Neural cell (in vitro differentiated cells): ENCODE data around the gene SWI5. TPM values are rescaled to one million over a fixed set of nuclear protein-coding genes. Genes with fewer than 3 reads are reported as not detected.
A peak's percentile ranks its signal among the peaks of the same experiment; 100 is the strongest.

Source experiments
- H2AFZ ChIP-seq: fragments of 200-600, 300-800 bp; sonication (generic), shearing (Covaris generic); 2 replicates; pipeline ENCODE4 v1.6.0; 2014; ENCODE audit warnings: low read depth, mild to moderate bottlenecking, antibody characterized with exemption, low read length, moderate library complexity
- H3F3A ChIP-seq: fragments of 200-600 bp; shearing (Covaris generic); 2 replicates; pipeline ENCODE4 v1.6.1; 2016; ENCODE audit warnings: mild to moderate bottlenecking, moderate library complexity, mixed read lengths, antibody characterized with exemption, low read length; ENCODE audit not compliant: insufficient read depth, poor library complexity, severe bottlenecking
- H3K27ac ChIP-seq: fragments of 200-600, 300-800 bp; sonication (generic), shearing (Covaris generic); 2 replicates; pipeline ENCODE4 v1.5.1; 2014; ENCODE audit warnings: mild to moderate bottlenecking, low read length, moderate library complexity
- H3K27me3 ChIP-seq: fragments of 300-800, 200-600 bp; sonication (generic), shearing (Covaris generic); 2 replicates; pipeline ENCODE4 v1.6.0; 2014; ENCODE audit warnings: mild to moderate bottlenecking, low read depth, low read length, moderate library complexity; ENCODE audit not compliant: insufficient read depth
- H3K36me3 ChIP-seq: fragments of 300-800, 200-600 bp; sonication (generic), shearing (Covaris generic); 2 replicates; pipeline ENCODE4 v1.5.1; 2014; ENCODE audit warnings: mild to moderate bottlenecking, antibody characterized with exemption, low read length, moderate library complexity; ENCODE audit not compliant: insufficient read depth
- H3K4me2 ChIP-seq: fragments of 300-800, 200-600 bp; sonication (generic), shearing (Covaris generic); 2 replicates; pipeline ENCODE4 v1.6.0; 2014; ENCODE audit warnings: mild to moderate bottlenecking, low read length
- H3K4me3 ChIP-seq: fragments of 300-800, 200-600 bp; sonication (generic), shearing (Covaris generic); 2 replicates; pipeline ENCODE4 v1.5.1; 2014; ENCODE audit warnings: mild to moderate bottlenecking, low read length, moderate library complexity
- H3K79me2 ChIP-seq: fragments of 200-600 bp; shearing (Covaris generic); replicated peaks from 2 replicates; pipeline ENCODE4 v1.6.0; 2014; ENCODE audit warnings: mild to moderate bottlenecking, low read length, moderate library complexity; ENCODE audit not compliant: insufficient read depth
- H3K9ac ChIP-seq: fragments of 300-800, 200-600 bp; sonication (generic), shearing (Covaris generic); 2 replicates; pipeline ENCODE4 v1.6.1; 2016; ENCODE audit warnings: mild to moderate bottlenecking, low read length, mixed read lengths
- H3K9me2 ChIP-seq: fragments of 200-600 bp; shearing (Covaris generic); 2 replicates; pipeline ENCODE4 v1.6.1; 2016; ENCODE audit warnings: mild to moderate bottlenecking, low read length, mixed read lengths; ENCODE audit not compliant: insufficient read depth
- H3K9me3 ChIP-seq: fragments of 200-600, 300-800 bp; sonication (generic), shearing (Covaris generic); 2 replicates; pipeline ENCODE4 v1.6.1; 2016; ENCODE audit warnings: mild to moderate bottlenecking, mixed run types, low read length, moderate library complexity, mixed read lengths
- H4K20me1 ChIP-seq: fragments of 200-600 bp; shearing (Covaris generic); 2 replicates; pipeline ENCODE4 v1.6.1; 2016; ENCODE audit warnings: mild to moderate bottlenecking, mixed run types; ENCODE audit not compliant: insufficient read depth
- EP300 ChIP-seq: fragments of 450-650 bp; conservative IDR thresholded peaks from 2 replicates; pipeline ENCODE4 v1.6.1; 2014; ENCODE audit warnings: antibody characterized with exemption, mild to moderate bottlenecking, moderate library complexity; ENCODE audit not compliant: poor library complexity, severe bottlenecking
- EZH2 ChIP-seq: fragments of 200-600, 300-800 bp; shearing (Covaris generic), sonication (generic); IDR thresholded peaks from 2 replicates; pipeline ENCODE4 v1.6.1; 2014; ENCODE audit warnings: antibody characterized with exemption, low read length, borderline replicate concordance, mild to moderate bottlenecking; ENCODE audit not compliant: insufficient read depth, poor library complexity, severe bottlenecking
- POLR2AphosphoS5 ChIP-seq: IDR thresholded peaks from 2 replicates; pipeline ENCODE4 v1.6.1; 2012
- RAD21 ChIP-seq: fragments of 450-650 bp; conservative IDR thresholded peaks from 2 replicates; pipeline ENCODE4 v1.6.1; 2014; ENCODE audit warnings: antibody characterized with exemption, mild to moderate bottlenecking, moderate library complexity
- SMC3 ChIP-seq: fragments of 450-650 bp; conservative IDR thresholded peaks from 2 replicates; pipeline ENCODE4 v1.6.1; 2014; ENCODE audit warnings: antibody characterized with exemption, mild to moderate bottlenecking, moderate library complexity; ENCODE audit not compliant: poor library complexity
- TAF1 ChIP-seq: IDR thresholded peaks from 2 replicates; pipeline ENCODE4 v1.6.1; 2012; ENCODE audit warnings: low read depth
- polyA plus RNA-seq: library from polyadenylated mRNA; depleted of rRNA; stranded (reverse); fragments of >200 nt; gene quantifications from 2 replicates; pipeline ENCODE4 v1.2.3, GENCODE V29; 2014
- TF ChIP-seq, protein P1 (sequence below): IDR thresholded peaks from 2 replicates; pipeline ENCODE4 v1.6.1; 2012; ENCODE audit warnings: borderline replicate concordance
- TF ChIP-seq, protein P2 (sequence below): fragments of 450-650 bp; IDR thresholded peaks from 2 replicates; pipeline ENCODE4 v1.5.1; 2014; ENCODE audit warnings: antibody characterized with exemption, mild to moderate bottlenecking, moderate library complexity; ENCODE audit not compliant: poor library complexity, severe bottlenecking

The SWI5 gene
- polyA plus RNA-seq, 1 donor from 2014 or later, result 67.1 TPM

DNA sequence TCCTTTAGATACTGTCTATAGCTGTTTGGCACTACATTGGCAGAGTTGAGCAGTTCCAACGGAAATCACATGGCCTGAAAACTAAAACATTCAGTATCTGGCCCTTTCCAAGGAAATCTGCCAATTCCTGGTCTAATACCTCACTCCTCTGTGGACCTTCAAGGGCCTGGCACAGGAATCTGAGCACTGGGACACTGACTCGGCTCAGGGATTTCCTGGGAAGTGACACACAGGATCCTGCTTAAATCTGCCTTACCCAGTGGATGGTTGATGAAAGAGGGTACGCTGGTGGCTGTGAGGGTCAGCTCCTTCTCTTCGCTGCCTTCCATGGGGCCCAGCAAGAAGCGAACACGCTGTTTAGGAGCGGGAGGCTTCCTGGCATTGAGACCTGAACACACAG is 45.3 kb downstream of the SWI5 start:
- peak overlapping the region; percentile 80 for H3K4me3 ChIP-seq
- no peaks in the 10 kb centered on the region for H3K36me3 ChIP-seq

DNA sequence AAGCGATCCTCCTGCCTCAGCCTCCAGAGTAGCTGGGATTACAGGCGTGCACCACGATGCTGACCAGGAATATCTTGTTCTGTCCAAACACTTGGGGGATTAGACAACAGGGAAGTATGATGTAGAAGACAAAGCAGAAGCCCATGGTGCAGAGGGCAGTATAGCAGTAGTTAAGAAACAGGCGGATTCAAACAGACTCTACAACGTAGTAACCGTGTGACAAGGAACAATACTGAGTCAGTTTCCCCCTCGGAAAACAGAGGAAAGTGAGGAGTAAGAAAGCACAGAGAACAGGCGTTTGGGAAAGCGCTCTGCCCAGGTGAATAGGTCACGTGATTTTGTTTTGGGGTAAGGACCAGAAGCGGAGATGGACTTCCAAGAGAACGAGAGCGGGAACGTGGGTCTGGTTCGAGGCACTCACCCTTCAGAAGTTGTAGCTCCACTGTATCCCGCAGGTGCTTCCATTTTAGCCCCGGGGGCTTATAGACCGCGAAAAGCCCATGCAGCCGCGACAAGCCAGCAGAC is 45.9 kb downstream of the SWI5 start:
- peak overlapping the region; percentile 91 for H3K9ac ChIP-seq
- H3K9me3 ChIP-seq, result no peaks in the 10 kb centered on the region
- peaks cover 26% of the 10 kb centered on the region for H3K79me2 ChIP-seq
- H3K36me3 ChIP-seq, result no peaks in the 10 kb centered on the region
- H3K27me3 ChIP-seq, result no peaks in the 10 kb centered on the region
- H2AFZ ChIP-seq, result peak overlapping the region; percentile 66
- peak overlapping the region; percentile 97 for H3K27ac ChIP-seq
- no peak for TF ChIP-seq EP300
- TF ChIP-seq, protein P1, sequence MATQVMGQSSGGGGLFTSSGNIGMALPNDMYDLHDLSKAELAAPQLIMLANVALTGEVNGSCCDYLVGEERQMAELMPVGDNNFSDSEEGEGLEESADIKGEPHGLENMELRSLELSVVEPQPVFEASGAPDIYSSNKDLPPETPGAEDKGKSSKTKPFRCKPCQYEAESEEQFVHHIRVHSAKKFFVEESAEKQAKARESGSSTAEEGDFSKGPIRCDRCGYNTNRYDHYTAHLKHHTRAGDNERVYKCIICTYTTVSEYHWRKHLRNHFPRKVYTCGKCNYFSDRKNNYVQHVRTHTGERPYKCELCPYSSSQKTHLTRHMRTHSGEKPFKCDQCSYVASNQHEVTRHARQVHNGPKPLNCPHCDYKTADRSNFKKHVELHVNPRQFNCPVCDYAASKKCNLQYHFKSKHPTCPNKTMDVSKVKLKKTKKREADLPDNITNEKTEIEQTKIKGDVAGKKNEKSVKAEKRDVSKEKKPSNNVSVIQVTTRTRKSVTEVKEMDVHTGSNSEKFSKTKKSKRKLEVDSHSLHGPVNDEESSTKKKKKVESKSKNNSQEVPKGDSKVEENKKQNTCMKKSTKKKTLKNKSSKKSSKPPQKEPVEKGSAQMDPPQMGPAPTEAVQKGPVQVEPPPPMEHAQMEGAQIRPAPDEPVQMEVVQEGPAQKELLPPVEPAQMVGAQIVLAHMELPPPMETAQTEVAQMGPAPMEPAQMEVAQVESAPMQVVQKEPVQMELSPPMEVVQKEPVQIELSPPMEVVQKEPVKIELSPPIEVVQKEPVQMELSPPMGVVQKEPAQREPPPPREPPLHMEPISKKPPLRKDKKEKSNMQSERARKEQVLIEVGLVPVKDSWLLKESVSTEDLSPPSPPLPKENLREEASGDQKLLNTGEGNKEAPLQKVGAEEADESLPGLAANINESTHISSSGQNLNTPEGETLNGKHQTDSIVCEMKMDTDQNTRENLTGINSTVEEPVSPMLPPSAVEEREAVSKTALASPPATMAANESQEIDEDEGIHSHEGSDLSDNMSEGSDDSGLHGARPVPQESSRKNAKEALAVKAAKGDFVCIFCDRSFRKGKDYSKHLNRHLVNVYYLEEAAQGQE, result peak; percentile 6
- peak overlapping the region; percentile 80 for H3K4me3 ChIP-seq
- no peaks in the 10 kb centered on the region for H3K9me2 ChIP-seq
- no peaks in the 10 kb centered on the region for H4K20me1 ChIP-seq
- H3F3A ChIP-seq, result no peaks in the 10 kb centered on the region
- peak overlapping the region; percentile 94 for H3K4me2 ChIP-seq

More for the DNA sequence above, 45.3 kb downstream of the SWI5 start:
- Histone ChIP-seq H2AFZ (no peak overlapping the region), H3K27me3 (no peaks in the 10 kb centered on the region), H3K79me2 (peaks cover 26% of the 10 kb centered on the region), H3K27ac (no peak overlapping the region), H3K9ac (peak overlapping the region; percentile 91), H4K20me1 (no peaks in the 10 kb centered on the region), H3F3A (no peaks in the 10 kb centered on the region), H3K4me2 (peak overlapping the region; percentile 94), H3K9me3 (no peaks in the 10 kb centered on the region), H3K9me2 (no peaks in the 10 kb centered on the region)
- TF ChIP-seq, protein P2, sequence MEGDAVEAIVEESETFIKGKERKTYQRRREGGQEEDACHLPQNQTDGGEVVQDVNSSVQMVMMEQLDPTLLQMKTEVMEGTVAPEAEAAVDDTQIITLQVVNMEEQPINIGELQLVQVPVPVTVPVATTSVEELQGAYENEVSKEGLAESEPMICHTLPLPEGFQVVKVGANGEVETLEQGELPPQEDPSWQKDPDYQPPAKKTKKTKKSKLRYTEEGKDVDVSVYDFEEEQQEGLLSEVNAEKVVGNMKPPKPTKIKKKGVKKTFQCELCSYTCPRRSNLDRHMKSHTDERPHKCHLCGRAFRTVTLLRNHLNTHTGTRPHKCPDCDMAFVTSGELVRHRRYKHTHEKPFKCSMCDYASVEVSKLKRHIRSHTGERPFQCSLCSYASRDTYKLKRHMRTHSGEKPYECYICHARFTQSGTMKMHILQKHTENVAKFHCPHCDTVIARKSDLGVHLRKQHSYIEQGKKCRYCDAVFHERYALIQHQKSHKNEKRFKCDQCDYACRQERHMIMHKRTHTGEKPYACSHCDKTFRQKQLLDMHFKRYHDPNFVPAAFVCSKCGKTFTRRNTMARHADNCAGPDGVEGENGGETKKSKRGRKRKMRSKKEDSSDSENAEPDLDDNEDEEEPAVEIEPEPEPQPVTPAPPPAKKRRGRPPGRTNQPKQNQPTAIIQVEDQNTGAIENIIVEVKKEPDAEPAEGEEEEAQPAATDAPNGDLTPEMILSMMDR, result no peak
- TF ChIP-seq, protein P1, result no peak
- TF ChIP-seq EZH2 (no peak), SMC3 (no peak), TAF1 (no peak), EP300 (no peak), POLR2AphosphoS5 (no peak), RAD21 (no peak)
